ENCODE results near the gene HTT.

DNA sequence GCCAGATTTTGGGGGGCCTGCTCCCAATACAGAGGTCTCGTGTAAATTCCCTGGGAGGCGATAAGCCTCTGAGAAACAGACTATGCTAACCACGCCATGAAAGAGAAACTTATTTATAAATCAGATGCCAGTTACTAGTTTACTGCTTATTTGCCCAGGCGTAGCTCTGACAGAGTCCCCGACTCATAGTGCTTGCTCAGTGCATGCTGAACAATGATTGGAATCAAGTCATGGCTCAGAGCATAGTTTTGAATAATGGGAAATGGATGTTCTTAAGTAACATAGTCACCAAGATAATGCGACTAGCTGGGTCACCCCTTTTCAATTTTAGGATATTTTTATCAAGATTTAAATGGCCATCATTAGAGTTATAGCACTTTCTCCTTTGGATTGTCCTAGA is 39.9 kb downstream of the HTT start:
- TF ChIP-seq, protein P1, sequence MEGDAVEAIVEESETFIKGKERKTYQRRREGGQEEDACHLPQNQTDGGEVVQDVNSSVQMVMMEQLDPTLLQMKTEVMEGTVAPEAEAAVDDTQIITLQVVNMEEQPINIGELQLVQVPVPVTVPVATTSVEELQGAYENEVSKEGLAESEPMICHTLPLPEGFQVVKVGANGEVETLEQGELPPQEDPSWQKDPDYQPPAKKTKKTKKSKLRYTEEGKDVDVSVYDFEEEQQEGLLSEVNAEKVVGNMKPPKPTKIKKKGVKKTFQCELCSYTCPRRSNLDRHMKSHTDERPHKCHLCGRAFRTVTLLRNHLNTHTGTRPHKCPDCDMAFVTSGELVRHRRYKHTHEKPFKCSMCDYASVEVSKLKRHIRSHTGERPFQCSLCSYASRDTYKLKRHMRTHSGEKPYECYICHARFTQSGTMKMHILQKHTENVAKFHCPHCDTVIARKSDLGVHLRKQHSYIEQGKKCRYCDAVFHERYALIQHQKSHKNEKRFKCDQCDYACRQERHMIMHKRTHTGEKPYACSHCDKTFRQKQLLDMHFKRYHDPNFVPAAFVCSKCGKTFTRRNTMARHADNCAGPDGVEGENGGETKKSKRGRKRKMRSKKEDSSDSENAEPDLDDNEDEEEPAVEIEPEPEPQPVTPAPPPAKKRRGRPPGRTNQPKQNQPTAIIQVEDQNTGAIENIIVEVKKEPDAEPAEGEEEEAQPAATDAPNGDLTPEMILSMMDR (IDR thresholded peaks at IDR 0.05): no peak
- TF ChIP-seq POLR2A (IDR thresholded peaks at IDR 0.05): no peak

Data from adrenal gland (tissue), 5 donors.